22Rv1 (cell line): Measurements from ENCODE around the gene TFAP2C.

Experiments used
- ZFX ChIP-seq: fragments of 450-650 bp; IDR thresholded peaks from 2 replicates; pipeline ENCODE4 v1.6.1; 2017; ENCODE audit warnings: antibody characterized with exemption, borderline replicate concordance
- TF ChIP-seq, protein P1 (sequence below): fragments of 450-650 bp; IDR thresholded peaks from 2 replicates; pipeline ENCODE4 v1.5.1; 2017; ENCODE audit warnings: mild to moderate bottlenecking

DNA sequence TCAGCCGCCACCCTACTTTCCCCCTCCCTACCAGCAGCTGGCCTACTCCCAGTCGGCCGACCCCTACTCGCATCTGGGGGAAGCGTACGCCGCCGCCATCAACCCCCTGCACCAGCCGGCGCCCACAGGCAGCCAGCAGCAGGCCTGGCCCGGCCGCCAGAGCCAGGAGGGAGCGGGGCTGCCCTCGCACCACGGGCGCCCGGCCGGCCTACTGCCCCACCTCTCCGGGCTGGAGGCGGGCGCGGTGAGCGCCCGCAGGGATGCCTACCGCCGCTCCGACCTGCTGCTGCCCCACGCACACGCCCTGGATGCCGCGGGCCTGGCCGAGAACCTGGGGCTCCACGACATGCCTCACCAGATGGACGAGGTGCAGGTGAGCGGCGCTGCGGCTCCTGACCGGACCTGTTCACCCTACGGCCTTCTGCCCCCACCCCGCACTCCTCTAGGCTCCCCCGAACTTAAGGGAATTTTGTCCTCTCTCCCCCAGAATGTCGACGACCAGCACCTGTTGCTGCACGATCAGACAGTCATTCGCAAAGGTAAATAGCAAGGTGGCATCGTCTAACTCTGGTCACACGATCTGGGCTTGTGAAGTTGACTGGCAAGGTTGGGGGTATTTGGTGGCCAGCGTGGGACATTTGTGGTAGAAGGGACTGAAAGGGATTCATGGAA, 2.3 kb downstream of the TFAP2C start:
- TF ChIP-seq, protein P1, sequence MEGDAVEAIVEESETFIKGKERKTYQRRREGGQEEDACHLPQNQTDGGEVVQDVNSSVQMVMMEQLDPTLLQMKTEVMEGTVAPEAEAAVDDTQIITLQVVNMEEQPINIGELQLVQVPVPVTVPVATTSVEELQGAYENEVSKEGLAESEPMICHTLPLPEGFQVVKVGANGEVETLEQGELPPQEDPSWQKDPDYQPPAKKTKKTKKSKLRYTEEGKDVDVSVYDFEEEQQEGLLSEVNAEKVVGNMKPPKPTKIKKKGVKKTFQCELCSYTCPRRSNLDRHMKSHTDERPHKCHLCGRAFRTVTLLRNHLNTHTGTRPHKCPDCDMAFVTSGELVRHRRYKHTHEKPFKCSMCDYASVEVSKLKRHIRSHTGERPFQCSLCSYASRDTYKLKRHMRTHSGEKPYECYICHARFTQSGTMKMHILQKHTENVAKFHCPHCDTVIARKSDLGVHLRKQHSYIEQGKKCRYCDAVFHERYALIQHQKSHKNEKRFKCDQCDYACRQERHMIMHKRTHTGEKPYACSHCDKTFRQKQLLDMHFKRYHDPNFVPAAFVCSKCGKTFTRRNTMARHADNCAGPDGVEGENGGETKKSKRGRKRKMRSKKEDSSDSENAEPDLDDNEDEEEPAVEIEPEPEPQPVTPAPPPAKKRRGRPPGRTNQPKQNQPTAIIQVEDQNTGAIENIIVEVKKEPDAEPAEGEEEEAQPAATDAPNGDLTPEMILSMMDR = no peak
- no peak for TF ChIP-seq ZFX
